T-helper 17 cell (primary cell): Measurements from ENCODE around the gene OXNAD1. TPM values are rescaled to one million over a fixed set of nuclear protein-coding genes. Genes with fewer than 3 reads are reported as not detected.

Experiments used
- ATAC-seq: fragments of 150-1000 bp; cut with Tn5 transposase; 2 replicates; pipeline ENCODE4 v1.10.0; 2021; ENCODE audit warnings: mild to moderate bottlenecking, moderate library complexity
- DNase-seq, 3 donors: peaks; one replicate each; pipeline versions ENCODE4 v3.0.0 to v3.0.0-alpha.2; 2020 to 2021
- H3K9me3 ChIP-seq: one replicate; pipeline ENCODE4 v1.7.0; 2013; ENCODE audit warnings: low read length, mild to moderate bottlenecking; ENCODE audit not compliant: control insufficient read depth, poor library complexity, severe bottlenecking
- H3K27ac Mint-ChIP-seq: one replicate; pipeline ENCODE4 v1.8.0; 2022; ENCODE audit warnings: mild to moderate bottlenecking, moderate library complexity, mixed read lengths
- H3K27me3 Mint-ChIP-seq: one replicate; pipeline ENCODE4 v1.8.0; 2022; ENCODE audit warnings: mixed read lengths
- H3K36me3 Mint-ChIP-seq: one replicate; pipeline ENCODE4 v1.8.0; 2022; ENCODE audit warnings: low read depth, mixed read lengths
- H3K4me1 Mint-ChIP-seq: one replicate; pipeline ENCODE4 v1.8.0; 2022; ENCODE audit warnings: mild to moderate bottlenecking, mixed read lengths
- H3K4me3 Mint-ChIP-seq: one replicate; pipeline ENCODE4 v1.8.0; 2022; ENCODE audit warnings: mild to moderate bottlenecking, moderate library complexity, mixed read lengths
- total RNA-seq, 4 donors: library from RNA in 2 of 4; stranded (reverse) in 2 of 4; gene quantifications; one replicate each; pipeline ENCODE4 v1.2.3 and lab custom pipeline; 2022 to 2026

OXNAD1 gene
- total RNA-seq, 2 donors from 2014 or later = 73.1 to 89.3 TPM

DNA sequence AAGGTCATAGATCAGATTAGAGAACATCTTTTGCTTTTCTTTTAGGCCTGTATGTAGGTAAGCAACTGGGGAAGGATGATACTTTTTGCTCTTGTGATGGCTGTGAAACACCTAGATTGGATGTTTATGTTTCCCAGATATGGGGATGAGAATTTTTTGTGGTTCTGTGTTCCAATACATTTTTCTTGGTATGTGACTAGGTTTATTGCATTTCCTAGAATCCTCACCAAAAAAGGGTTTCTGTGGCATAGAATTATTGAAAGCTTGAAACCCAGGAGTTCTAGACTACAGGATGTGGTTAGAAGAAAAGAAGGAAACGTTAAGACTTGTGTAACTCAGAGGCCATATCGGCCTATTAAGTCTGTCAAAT lies 25.8 kb downstream of the OXNAD1 start:
- H3K9me3 ChIP-seq = no peaks in the 10 kb centered on the region
- ATAC-seq (peak; percentile 29), DNase-seq (no peak)
- H3K4me3 Mint-ChIP-seq = peak overlapping the region; percentile 96
- peak overlapping the region; percentile 95 for H3K27ac Mint-ChIP-seq
- no peaks in the 10 kb centered on the region for H3K27me3 Mint-ChIP-seq
- peaks cover 56% of the 10 kb centered on the region for H3K4me1 Mint-ChIP-seq
- peaks cover 19% of the 10 kb centered on the region for H3K36me3 Mint-ChIP-seq

DNA sequence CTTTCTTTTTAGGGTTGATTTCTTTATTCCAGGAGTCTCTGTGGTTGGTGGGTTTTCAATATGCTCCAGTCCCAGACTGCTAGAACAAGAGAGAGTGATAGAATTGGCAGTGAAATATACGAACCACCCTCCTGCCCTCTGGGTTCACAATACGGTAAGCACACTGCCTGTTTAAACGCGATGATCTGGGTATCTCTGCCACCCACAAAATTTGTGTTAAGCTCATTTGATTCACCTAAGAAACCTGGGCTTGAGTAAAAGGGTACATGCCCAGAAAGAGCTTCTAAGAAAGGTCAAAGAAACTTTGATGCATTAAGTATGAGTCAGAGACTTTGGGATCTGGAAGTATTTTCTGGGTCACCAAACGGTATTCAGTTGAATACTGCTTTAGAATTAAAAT lies 29.8 kb downstream of the OXNAD1 start:
- ATAC-seq = no peak
- H3K4me1 Mint-ChIP-seq = peaks cover 54% of the 10 kb centered on the region
- peaks cover 18% of the 10 kb centered on the region for H3K36me3 Mint-ChIP-seq
- H3K27ac Mint-ChIP-seq = peak overlapping the region; percentile 95
- H3K4me3 Mint-ChIP-seq = peak overlapping the region; percentile 65
- H3K27me3 Mint-ChIP-seq = no peaks in the 10 kb centered on the region
- H3K9me3 ChIP-seq = no peaks in the 10 kb centered on the region
- DNase-seq = no peak

DNA sequence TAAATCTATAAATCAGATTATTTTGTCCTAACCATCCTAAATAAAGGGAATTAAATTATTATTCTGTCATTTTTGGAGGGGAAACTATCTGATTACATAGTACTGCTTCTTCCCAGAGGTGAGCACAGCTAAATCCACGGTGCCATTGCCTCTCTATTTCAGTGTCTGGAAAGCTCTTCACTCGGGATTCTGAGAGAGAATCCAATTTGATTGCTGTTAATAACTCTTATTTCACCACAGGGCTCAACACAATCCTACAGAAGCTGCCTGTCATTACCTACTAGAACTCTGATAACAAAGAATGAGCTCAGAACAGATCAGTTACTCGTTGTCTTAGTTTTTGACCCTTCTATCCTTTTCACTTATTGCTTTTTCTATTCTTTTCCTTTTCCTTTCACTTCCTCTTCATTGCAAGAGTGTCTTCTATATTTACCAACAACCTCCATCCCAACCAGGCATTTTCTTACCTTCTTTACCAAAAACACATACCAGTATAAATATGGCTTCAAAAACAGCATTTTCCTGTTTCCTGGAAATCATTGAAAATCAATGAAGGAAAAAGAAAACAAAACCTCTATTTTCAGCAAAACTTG lies 30.4 kb downstream of the OXNAD1 start:
- no peak for DNase-seq
- Mint-ChIP-seq H3K4me3 (peak overlapping the region; percentile 83), H3K36me3 (peaks cover 18% of the 10 kb centered on the region)

DNA sequence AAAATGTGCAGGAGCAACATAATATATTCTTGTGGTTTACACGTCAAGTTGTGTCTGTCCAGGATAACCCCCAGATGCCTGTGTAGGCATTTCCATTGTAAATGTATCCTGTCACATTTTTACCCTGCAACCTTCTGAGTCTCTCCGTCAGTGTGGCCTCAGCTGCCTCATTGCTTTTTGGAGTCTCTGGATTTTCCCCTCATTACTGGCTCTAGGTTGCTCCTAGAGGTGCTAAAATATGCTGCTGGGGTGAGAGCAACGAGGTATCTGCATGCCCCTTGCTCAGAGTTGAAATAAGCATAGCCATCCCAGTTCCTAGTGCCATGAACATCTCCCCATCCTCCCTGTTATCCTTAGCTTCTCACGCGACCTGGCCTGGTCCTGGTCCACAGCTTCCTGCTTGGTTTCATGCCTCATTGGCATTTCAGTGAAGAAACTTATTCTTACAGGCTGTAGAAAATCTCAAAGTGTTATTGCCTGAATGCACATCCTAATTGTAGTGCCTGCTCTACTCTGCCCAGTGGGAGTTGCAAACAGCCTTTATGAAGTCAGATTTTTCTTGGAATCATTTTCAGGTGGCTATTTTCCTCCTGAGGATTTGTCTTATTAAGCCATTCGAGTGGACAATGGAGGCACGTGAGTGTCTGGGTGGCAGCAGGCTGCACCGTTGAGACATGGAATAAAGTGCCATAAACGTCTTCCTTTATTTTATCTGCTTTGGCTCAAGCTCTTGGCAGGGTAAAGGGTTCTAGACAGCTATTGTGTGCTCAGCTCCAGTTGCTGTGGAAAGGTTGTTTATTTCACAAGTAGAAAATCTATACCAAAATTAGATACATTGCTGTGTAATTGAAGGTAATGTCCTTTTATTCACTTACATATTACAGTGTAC lies 33.2 kb downstream of the OXNAD1 start:
- ATAC-seq = no peak

More for the DNA sequence above, 30.4 kb downstream of the OXNAD1 start:
- Mint-ChIP-seq H3K4me1 (peaks cover 53% of the 10 kb centered on the region), H3K27me3 (no peaks in the 10 kb centered on the region), H3K27ac (peak overlapping the region; percentile 95)
- no peaks in the 10 kb centered on the region for H3K9me3 ChIP-seq
- ATAC-seq = no peak

DNA sequence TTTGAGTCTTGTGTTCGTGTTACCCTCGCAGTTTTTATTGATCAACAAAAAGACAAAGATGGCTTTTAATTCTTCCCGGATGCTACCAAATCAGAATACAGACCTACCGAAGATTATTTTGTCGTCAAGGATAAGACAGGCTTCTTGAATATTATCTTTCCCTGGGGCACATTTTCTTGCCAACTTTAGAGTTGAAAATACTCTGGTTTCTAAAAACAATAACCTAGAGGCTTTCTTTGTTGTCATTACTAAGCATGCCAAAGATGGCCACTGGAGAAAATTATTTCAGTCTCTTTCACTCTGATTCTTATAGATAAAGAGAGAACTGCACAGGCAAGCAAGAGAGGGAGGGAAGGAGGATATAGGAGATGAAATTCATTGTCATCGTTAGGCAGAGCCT lies 33.9 kb downstream of the OXNAD1 start:
- Mint-ChIP-seq H3K27me3 (no peaks in the 10 kb centered on the region), H3K4me1 (peaks cover 62% of the 10 kb centered on the region), H3K36me3 (peaks cover 25% of the 10 kb centered on the region), H3K4me3 (peak overlapping the region; percentile 45), H3K27ac (peak overlapping the region; percentile 98)
- DNase-seq (no peak), ATAC-seq (no peak)
- H3K9me3 ChIP-seq = no peaks in the 10 kb centered on the region

More for the DNA sequence above, 33.2 kb downstream of the OXNAD1 start:
- H3K4me3 Mint-ChIP-seq = peak overlapping the region; percentile 45
- peaks cover 26% of the 10 kb centered on the region for H3K36me3 Mint-ChIP-seq
- peaks cover 59% of the 10 kb centered on the region for H3K4me1 Mint-ChIP-seq
- H3K27ac Mint-ChIP-seq = peak overlapping the region; percentile 98
- H3K9me3 ChIP-seq = no peaks in the 10 kb centered on the region
- no peaks in the 10 kb centered on the region for H3K27me3 Mint-ChIP-seq
- DNase-seq = no peak

DNA sequence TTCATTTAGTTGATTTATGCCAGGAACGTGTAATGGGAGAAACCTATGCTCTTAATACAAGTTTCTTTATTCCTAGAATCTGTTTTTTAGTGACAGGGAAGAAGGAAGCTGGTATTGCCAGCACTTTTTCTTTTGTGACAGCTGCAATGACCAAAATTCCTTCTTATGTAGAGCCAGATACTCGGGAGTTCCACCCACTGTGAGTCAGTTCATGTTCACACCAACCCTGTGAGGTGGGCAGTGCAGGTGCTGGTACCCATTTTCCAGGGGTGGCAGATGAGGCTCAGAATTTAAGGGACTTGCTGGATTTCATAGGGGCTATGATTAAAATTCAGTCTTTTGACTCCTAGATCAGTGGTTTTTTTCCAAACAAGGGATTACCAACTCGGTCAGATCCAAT lies 34.7 kb downstream of the OXNAD1 start:
- no peak for ATAC-seq
- Mint-ChIP-seq H3K27me3 (no peaks in the 10 kb centered on the region), H3K27ac (peak overlapping the region; percentile 98), H3K4me3 (peak overlapping the region; percentile 93), H3K4me1 (peaks cover 68% of the 10 kb centered on the region), H3K36me3 (peaks cover 25% of the 10 kb centered on the region)
- H3K9me3 ChIP-seq = no peaks in the 10 kb centered on the region
- no peak for DNase-seq

DNA sequence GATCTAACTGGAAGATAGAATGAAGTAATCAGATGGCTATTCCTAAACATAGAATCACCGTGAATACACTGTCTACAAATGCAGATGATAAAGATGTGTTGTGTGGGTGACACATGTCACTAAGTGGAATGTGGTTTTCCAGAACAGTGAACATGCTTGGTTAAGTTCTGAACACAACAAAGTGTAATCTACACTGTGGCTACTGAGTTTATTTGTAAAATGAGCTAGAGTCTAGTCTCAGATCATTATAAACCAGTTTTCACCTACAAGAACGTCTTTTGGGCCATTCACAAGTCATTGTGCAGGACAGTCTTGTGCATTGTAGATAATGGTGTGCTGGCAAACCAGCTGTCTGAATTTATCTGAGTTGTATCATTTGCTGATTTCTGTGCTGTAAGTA lies 35.3 kb downstream of the OXNAD1 start:
- no peak for DNase-seq
- peak; percentile 19 for ATAC-seq
- Mint-ChIP-seq H3K4me1 (peaks cover 70% of the 10 kb centered on the region), H3K27me3 (no peaks in the 10 kb centered on the region), H3K4me3 (peak overlapping the region; percentile 93), H3K36me3 (peaks cover 25% of the 10 kb centered on the region), H3K27ac (peak overlapping the region; percentile 98)
- no peaks in the 10 kb centered on the region for H3K9me3 ChIP-seq

DNA sequence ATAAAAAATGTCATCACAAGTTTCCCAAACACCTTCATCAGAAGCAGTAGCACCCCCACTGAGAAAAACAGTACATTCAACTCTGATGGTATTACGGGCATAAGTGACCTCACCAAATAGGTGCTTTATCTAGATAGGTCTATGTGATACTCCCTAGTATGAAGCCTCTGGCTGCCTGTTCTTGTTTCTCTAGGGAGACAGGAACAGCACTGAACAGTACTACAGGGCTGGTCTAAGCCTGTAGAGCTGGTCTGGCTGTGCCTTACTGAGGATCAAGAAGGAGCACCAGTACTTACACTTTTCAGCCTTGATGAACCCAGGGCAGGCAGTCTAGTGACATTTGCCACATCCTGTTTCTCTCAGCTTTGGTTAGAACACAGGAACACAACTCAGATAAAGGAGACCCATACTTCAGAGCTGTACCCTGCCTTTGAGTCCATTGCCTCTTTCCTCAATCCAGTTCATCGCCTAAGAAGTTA lies 35.9 kb downstream of the OXNAD1 start:
- Mint-ChIP-seq H3K4me3 (peak overlapping the region; percentile 93), H3K27ac (peak overlapping the region; percentile 98), H3K27me3 (no peaks in the 10 kb centered on the region), H3K36me3 (peaks cover 19% of the 10 kb centered on the region), H3K4me1 (peaks cover 70% of the 10 kb centered on the region)
- no peaks in the 10 kb centered on the region for H3K9me3 ChIP-seq
- DNase-seq (peak in 2 of 3 donors; percentile 30 to 36), ATAC-seq (peak; percentile 85)

DNA sequence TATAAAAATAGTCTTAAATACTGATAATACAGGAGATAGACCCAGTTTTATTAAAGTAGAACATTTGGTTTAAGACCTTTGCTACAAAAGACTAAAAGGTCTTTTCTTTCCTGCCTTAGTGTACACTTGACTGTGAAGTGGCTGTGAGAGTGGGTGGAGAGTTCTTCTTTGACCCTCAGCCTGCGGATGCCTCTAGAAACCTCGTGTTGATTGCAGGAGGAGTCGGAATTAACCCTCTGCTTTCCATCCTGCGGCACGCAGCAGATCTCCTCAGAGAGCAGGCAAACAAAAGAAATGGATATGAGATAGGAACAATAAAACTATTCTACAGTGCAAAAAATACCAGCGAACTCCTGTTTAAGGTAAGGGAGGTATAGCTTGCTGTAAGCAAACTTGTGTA lies 36.5 kb downstream of the OXNAD1 start:
- ATAC-seq (peak; percentile 10), DNase-seq (no peak)
- H3K9me3 ChIP-seq = no peaks in the 10 kb centered on the region
- H3K36me3 Mint-ChIP-seq = peaks cover 18% of the 10 kb centered on the region
- peak overlapping the region; percentile 93 for H3K4me3 Mint-ChIP-seq
- peaks cover 72% of the 10 kb centered on the region for H3K4me1 Mint-ChIP-seq
- H3K27ac Mint-ChIP-seq = peak overlapping the region; percentile 98
- H3K27me3 Mint-ChIP-seq = no peaks in the 10 kb centered on the region

DNA sequence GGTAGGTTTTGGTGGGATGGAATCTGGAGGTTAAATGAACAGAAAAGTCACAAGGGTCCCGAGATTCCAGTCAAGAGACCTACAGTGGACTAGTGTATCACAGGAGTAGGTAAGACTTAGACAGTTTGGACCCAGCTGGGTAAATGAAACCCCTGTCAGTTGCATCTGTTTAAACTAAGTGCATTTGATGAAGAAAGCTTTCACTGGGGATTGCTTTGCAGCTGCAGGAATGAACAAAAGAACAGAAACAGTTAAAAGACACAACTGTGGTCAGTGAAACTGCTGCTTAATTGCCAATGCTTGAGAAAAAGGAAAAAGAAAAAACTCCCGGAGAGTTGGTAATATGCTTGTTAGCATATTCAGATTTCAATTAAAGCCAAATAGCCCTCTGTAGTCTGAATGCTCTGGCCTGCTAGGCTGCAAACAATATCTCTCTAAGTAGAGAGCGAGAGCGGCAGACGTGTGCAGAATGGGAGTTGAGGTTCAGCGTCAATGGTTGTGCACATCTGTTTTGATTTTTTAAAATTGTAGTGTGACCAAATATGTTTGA lies 37.1 kb downstream of the OXNAD1 start:
- no peak for DNase-seq
- Mint-ChIP-seq H3K4me3 (peak overlapping the region; percentile 93), H3K27ac (peak overlapping the region; percentile 98), H3K36me3 (peaks cover 20% of the 10 kb centered on the region), H3K4me1 (peaks cover 78% of the 10 kb centered on the region), H3K27me3 (no peaks in the 10 kb centered on the region)
- ATAC-seq = no peak
- H3K9me3 ChIP-seq = no peaks in the 10 kb centered on the region

DNA sequence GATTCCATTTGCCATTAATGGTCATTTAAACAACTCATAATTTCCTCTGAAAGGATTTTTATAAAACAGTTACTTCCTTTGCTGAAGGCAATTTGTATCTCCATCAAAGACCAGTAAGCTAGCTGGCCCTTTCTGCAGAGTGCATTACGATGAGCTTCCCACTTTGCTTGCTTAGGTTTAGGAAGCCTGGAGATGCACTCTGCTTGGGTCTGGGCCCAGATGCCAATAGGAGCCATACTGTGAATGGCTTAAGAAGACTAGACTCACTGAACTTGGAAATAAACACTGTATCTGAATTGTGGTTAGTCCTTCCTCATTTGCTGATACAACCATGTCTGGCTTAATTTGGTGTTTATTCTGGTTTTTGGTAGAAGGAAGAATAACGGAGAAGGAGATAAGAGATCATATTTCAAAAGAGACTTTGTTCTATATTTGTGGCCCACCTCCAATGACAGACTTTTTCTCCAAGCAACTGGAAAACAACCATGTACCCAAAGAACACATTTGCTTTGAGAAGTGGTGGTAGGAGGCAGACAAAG lies 38.1 kb downstream of the OXNAD1 start:
- Mint-ChIP-seq H3K27ac (peak overlapping the region; percentile 98), H3K4me3 (peak overlapping the region; percentile 93), H3K4me1 (peaks cover 81% of the 10 kb centered on the region), H3K27me3 (no peaks in the 10 kb centered on the region), H3K36me3 (peaks cover 23% of the 10 kb centered on the region)
- H3K9me3 ChIP-seq = no peaks in the 10 kb centered on the region
- DNase-seq (no peak), ATAC-seq (no peak)

DNA sequence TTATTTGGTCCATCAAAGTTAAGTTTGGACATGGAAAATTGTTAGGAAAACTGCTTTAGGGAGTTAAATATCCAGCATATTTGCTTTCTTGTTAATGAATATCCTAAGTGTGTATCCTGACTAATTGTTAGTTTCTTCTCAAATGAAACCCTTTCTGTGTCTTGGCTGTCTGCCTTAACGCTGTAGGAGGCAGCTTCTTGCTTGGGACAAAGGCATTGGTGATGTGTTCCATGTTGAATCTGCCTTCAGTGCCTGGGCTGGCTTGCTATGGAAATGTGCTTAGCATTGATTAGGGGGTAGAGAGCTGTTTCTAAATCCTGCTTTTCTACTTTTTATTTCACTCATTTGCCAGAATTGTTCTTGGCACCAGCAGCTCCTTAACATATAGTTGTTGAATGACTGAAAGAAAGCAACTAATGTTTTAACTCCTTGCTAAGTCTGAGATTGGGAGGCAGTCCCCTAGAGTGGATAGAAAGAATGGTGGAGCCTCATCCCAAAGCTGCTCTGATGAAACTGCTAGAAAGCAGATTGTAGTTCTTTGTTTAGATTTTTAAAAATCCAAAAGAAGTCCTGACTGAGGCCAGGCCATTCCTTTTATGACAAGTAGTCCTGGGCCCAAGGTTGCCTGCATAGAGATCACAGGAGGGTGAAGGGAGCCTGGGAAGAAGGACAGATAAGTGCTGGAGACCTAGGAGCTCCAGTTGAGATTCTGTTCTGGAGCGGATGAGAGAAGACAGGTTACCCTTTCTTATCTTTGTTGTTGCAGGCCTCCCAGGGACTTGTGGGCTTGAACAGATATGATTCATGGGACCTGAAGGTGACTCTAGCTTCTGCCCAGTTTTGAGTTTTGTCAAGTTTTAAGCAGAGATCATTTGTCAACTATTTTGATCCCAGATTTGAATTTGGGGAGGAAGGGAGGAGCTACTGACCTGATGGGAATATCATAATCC lies 39.3 kb downstream of the OXNAD1 start:
- ATAC-seq (no peak), DNase-seq (no peak)
- Mint-ChIP-seq H3K27ac (peak overlapping the region; percentile 98), H3K4me1 (peaks cover 76% of the 10 kb centered on the region), H3K36me3 (peaks cover 19% of the 10 kb centered on the region), H3K27me3 (no peaks in the 10 kb centered on the region), H3K4me3 (peak overlapping the region; percentile 75)
- no peaks in the 10 kb centered on the region for H3K9me3 ChIP-seq
